GM12878 (cell line): Measurements from ENCODE around the gene NRIP3.
A peak's percentile ranks its signal among the peaks of the same experiment; 100 is the strongest.

Experiments used
- BHLHE40 ChIP-seq, 2 experiments: fragments of 450-650 bp in 1 of 2; IDR thresholded peaks; 2 replicates each; pipeline ENCODE4 v1.6.1; 2011 to 2017; ENCODE audit warnings: low read depth in 2 of 2, borderline replicate concordance in 1 of 2, improper control_type of control experiment in 1 of 2, low read length in 1 of 2, mild to moderate bottlenecking in 1 of 2
- EZH2 ChIP-seq: IDR thresholded peaks from 2 replicates; pipeline ENCODE4 v1.6.1; 2012; ENCODE audit warnings: low read depth, mild to moderate bottlenecking, control low read depth, inconsistent platforms, low read length, borderline replicate concordance; ENCODE audit not compliant: control insufficient read depth
- GABPA ChIP-seq: IDR thresholded peaks from 2 replicates; pipeline ENCODE4 v1.6.1; 2014; ENCODE audit warnings: antibody characterized with exemption, low read depth, mild to moderate bottlenecking, inconsistent platforms
- JUND ChIP-seq: IDR thresholded peaks from 2 replicates; pipeline ENCODE4 v1.6.1; 2012; ENCODE audit warnings: low read depth, mild to moderate bottlenecking, low read length, improper control_type of control experiment, moderate library complexity
- NRF1 ChIP-seq: conservative IDR thresholded peaks from 2 replicates; pipeline ENCODE4 v1.6.1; 2011; ENCODE audit warnings: mild to moderate bottlenecking, low read depth, low read length, improper control_type of control experiment
- SREBF2 ChIP-seq: IDR thresholded peaks from 2 replicates; pipeline ENCODE4 v1.6.1; 2012; ENCODE audit warnings: mild to moderate bottlenecking, low read length
- TF ChIP-seq, protein P1 (sequence below), 3 experiments: IDR thresholded peaks in 2 of 3; conservative IDR thresholded peaks in 1 of 3; 2 replicates each; pipeline ENCODE4 v1.5.1; 2011; ENCODE audit warnings: low read depth in 3 of 3, low read length in 3 of 3, mild to moderate bottlenecking in 3 of 3, control low read depth in 2 of 3, moderate library complexity in 2 of 3, inconsistent platforms in 1 of 3, mixed read lengths in 1 of 3; ENCODE audit not compliant: control insufficient read depth in 2 of 3, insufficient read depth in 1 of 3; ENCODE audit errors: extremely low read depth in 1 of 3

DNA sequence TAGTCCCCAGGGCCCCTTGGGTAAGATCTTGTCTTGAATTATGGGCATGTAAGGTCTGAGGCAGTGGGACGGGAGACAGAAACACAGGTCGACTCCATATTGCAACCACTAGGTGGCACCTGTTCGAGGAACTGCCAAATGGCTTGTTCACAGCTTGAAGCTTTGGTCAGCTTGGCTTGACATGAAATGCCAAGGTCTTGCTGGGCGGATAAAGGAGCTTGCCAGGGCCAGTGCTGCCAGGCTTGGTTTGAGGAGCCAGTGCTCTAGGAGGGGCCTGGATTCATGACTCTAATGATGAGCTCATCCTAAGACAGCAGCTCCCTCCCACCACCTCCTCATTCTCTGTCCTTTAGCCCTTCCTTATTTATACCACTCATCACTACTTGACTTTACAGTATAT lies 11.9 kb upstream of the NRIP3 start:
- TF ChIP-seq, protein P1, sequence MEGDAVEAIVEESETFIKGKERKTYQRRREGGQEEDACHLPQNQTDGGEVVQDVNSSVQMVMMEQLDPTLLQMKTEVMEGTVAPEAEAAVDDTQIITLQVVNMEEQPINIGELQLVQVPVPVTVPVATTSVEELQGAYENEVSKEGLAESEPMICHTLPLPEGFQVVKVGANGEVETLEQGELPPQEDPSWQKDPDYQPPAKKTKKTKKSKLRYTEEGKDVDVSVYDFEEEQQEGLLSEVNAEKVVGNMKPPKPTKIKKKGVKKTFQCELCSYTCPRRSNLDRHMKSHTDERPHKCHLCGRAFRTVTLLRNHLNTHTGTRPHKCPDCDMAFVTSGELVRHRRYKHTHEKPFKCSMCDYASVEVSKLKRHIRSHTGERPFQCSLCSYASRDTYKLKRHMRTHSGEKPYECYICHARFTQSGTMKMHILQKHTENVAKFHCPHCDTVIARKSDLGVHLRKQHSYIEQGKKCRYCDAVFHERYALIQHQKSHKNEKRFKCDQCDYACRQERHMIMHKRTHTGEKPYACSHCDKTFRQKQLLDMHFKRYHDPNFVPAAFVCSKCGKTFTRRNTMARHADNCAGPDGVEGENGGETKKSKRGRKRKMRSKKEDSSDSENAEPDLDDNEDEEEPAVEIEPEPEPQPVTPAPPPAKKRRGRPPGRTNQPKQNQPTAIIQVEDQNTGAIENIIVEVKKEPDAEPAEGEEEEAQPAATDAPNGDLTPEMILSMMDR (IDR thresholded peaks at IDR 0.05 in 2 of 3, conservative IDR thresholded peaks at IDR 0.05 in 1 of 3; ENCODE audit: control insufficient read depth in 2 of 3, extremely low read depth in 1 of 3, insufficient read depth in 1 of 3, low read depth in 3 of 3, low read length in 3 of 3) = peak; percentile 77 to 90 (median 81)
- TF ChIP-seq JUND = no peak
- no peak for TF ChIP-seq EZH2
- TF ChIP-seq NRF1 = no peak
- TF ChIP-seq GABPA = no peak
- no peak for TF ChIP-seq BHLHE40 (IDR thresholded peaks at IDR 0.05; ENCODE audit: borderline replicate concordance in 1 of 2, low read depth in 2 of 2, low read length in 1 of 2)
- no peak for TF ChIP-seq SREBF2
